HEK293 (cell line): ENCODE data around the gene EPAS1.

Experiments used
- CTCF ChIA-PET: fragments of 350-600 bp; formaldehyde crosslinking; extraction: SDS; loops from one replicate; lab custom pipeline; 2021; ENCODE audit warnings: antibody characterized with exemption; lab: Yijun Ruan, JAX
- POLR2A ChIA-PET: fragments of 300-600 bp; formaldehyde crosslinking; extraction: SDS; loops from one replicate; lab custom pipeline; 2020; ENCODE audit warnings: antibody characterized with exemption, inconsistent platforms; lab: Yijun Ruan, JAX
- H3K27ac ChIP-seq: fragments of 200-500 bp; sonication (Bioruptor generic); 2 replicates; pipeline ENCODE4 v1.5.1; 2014; ENCODE audit warnings: low read depth, low read length, control low read depth, inconsistent platforms; ENCODE audit errors: extremely low read depth
- H3K36me3 ChIP-seq, 2 experiments: fragments of 200-500 bp in 1 of 2; sonication (Bioruptor generic) in 1 of 2; 1 replicate in 1 of 2; 2 replicates in 1 of 2; pipeline ENCODE4 v1.5.1; 2014 to 2017; ENCODE audit warnings: inconsistent platforms in 2 of 2, low read length in 2 of 2; ENCODE audit not compliant: control insufficient read depth in 2 of 2, insufficient read depth in 1 of 2
- H3K4me1 ChIP-seq: fragments of 200-500 bp; sonication (Bioruptor generic); 2 replicates; pipeline ENCODE4 v1.5.1; 2014; ENCODE audit warnings: mild to moderate bottlenecking, low read length, inconsistent platforms; ENCODE audit not compliant: control insufficient read depth, insufficient read depth
- H3K4me3 ChIP-seq: 2 replicates; pipeline ENCODE4 v1.5.1; 2011; ENCODE audit warnings: low read depth, mild to moderate bottlenecking, control low read depth, low read length, moderate library complexity
- H3K9me3 ChIP-seq: fragments of 200-500 bp; sonication (Bioruptor generic); 2 replicates; pipeline ENCODE4 v1.5.1; 2014; ENCODE audit warnings: low read depth, low read length, inconsistent platforms; ENCODE audit not compliant: control insufficient read depth, insufficient read depth
- HOXA7 ChIP-seq: sonication (generic); formaldehyde crosslinking; IDR thresholded peaks from 2 replicates; pipeline ENCODE4 v1.8.1; 2022; ENCODE audit warnings: missing genetic modification reagents, borderline replicate concordance
- KLF1 ChIP-seq: fragments of 450-650 bp; formaldehyde crosslinking; IDR thresholded peaks from 2 replicates; pipeline ENCODE4 v1.5.1; 2016; ENCODE audit warnings: missing biosample characterization, missing genetic modification characterization
- MYNN ChIP-seq: fragments of 450-650 bp; formaldehyde crosslinking; IDR thresholded peaks from 2 replicates; pipeline ENCODE4 v1.5.1; 2016; ENCODE audit warnings: missing biosample characterization, missing genetic modification characterization, borderline replicate concordance
- PATZ1 ChIP-seq: fragments of 450-650 bp; formaldehyde crosslinking; IDR thresholded peaks from 2 replicates; pipeline ENCODE4 v1.5.1; 2016; ENCODE audit warnings: missing biosample characterization, missing genetic modification characterization
- SP7 ChIP-seq: fragments of 450-650 bp; formaldehyde crosslinking; IDR thresholded peaks from 2 replicates; pipeline ENCODE4 v1.5.1; 2016; ENCODE audit warnings: missing biosample characterization, missing genetic modification characterization
- ZNF138 ChIP-seq: fragments of 450-650 bp; formaldehyde crosslinking; IDR thresholded peaks from 2 replicates; pipeline ENCODE4 v1.5.1; 2016; ENCODE audit warnings: missing biosample characterization, missing genetic modification characterization, borderline replicate concordance
- ZNF211 ChIP-seq: fragments of 450-650 bp; formaldehyde crosslinking; IDR thresholded peaks from 2 replicates; pipeline ENCODE4 v1.5.1; 2016; ENCODE audit warnings: low read depth, missing biosample characterization, missing genetic modification characterization
- ZNF433 ChIP-seq: fragments of 450-650 bp; formaldehyde crosslinking; IDR thresholded peaks from 2 replicates; pipeline ENCODE4 v1.5.1; 2016; ENCODE audit warnings: missing biosample characterization, missing genetic modification characterization, low read depth
- ZNF544 ChIP-seq: fragments of 450-650 bp; formaldehyde crosslinking; IDR thresholded peaks from 2 replicates; pipeline ENCODE4 v1.5.0; 2017; ENCODE audit warnings: missing biosample characterization, missing genetic modification characterization
- ZNF701 ChIP-seq: fragments of 450-650 bp; formaldehyde crosslinking; IDR thresholded peaks from 2 replicates; pipeline ENCODE4 v1.5.1; 2016; ENCODE audit warnings: missing biosample characterization, missing genetic modification characterization
- ZNF837 ChIP-seq: fragments of 450-650 bp; formaldehyde crosslinking; IDR thresholded peaks from 2 replicates; pipeline ENCODE4 v1.5.1; 2016; ENCODE audit warnings: missing biosample characterization, missing genetic modification characterization
- TF ChIP-seq, protein P1 (sequence below): fragments of 450-650 bp; formaldehyde crosslinking; IDR thresholded peaks from 2 replicates; pipeline ENCODE4 v1.5.1; 2016; ENCODE audit warnings: missing biosample characterization, missing genetic modification characterization

The EPAS1 gene

GRCh38 chr2:46290078-46290477 is 7.1 kb upstream of the EPAS1 start:
- Histone ChIP-seq H3K4me3 (no peak overlapping the region), H3K27ac (no peak overlapping the region), H3K4me1 (no peaks in the 10 kb centered on the region), H3K36me3 (no peaks in the 10 kb centered on the region), H3K9me3 (no peaks in the 10 kb centered on the region)
- POLR2A ChIA-PET = no interaction called here
- CTCF ChIA-PET = interaction anchor here (1.3 kb wide), 1 partner anchor 11 kb away, joined by 3 read pairs; no protein-coding TSS in a partner anchor
- no peak for TF ChIP-seq MYNN (tag by site-specific recombination)
- no peak for TF ChIP-seq ZNF433 (tag by site-specific recombination)
- TF ChIP-seq ZNF701 (tag by site-specific recombination) = no peak
- no peak for TF ChIP-seq ZNF138 (tag by site-specific recombination)
- TF ChIP-seq SP7 (tag by site-specific recombination) = no peak
- TF ChIP-seq ZNF837 (tag by site-specific recombination) = no peak

- H3K27ac ChIP-seq = no peak overlapping the region
- no peaks in the 10 kb centered on the region for H3K4me1 ChIP-seq
- H3K4me3 ChIP-seq = no peak overlapping the region
- POLR2A ChIA-PET = no interaction called here
- H3K9me3 ChIP-seq = no peaks in the 10 kb centered on the region
- CTCF ChIA-PET = interaction anchor here (1.1 to 1.8 kb wide), 6 partner anchors 9 to 283 kb away, joined by 3 to 9 read pairs (median 4); no protein-coding TSS in a partner anchor
- no peaks in the 10 kb centered on the region for H3K36me3 ChIP-seq
- TF ChIP-seq ZNF211 = no peak
- no peak for TF ChIP-seq KLF1
These were observed 3.7 kb upstream of the EPAS1 start for GRCh38 chr2:46293466-46293865.

DNA sequence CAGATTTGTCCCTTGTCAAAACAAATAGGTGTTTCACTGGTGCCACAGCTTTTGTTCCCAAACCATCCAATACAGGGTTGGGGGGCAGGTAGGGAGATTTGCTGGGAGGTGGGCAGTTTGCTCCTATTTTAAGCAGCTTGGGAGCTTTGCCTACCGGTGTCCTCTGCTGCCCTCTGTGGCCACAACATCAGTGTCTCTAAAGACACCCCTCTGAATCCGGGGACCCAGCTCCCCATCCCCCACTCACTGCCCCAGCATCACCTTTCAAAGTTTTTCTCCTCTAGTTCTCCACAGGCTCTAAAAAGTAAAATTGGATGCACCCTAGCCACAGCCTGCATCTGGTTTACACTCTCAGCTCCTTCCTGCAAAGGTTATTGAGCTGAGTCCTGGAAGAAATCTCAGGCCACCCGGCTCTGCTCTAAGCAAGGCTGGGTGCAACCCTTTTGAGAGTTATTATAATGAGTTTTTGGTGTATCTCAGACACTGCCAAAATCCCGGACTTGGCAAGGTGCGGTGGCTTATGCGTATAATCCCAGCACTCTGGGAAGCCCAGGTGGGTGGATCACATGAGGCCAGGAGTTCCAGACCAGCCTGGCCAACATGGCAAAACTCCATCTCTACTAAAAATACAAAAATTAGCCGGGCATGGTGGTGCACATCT is 2.9 kb upstream of the EPAS1 start:
- POLR2A ChIA-PET = no interaction called here
- H3K9me3 ChIP-seq = no peaks in the 10 kb centered on the region
- no peak overlapping the region for H3K4me3 ChIP-seq
- H3K36me3 ChIP-seq = no peaks in the 10 kb centered on the region
- H3K4me1 ChIP-seq = no peaks in the 10 kb centered on the region
- no peak overlapping the region for H3K27ac ChIP-seq
- no peak for TF ChIP-seq HOXA7 (CRISPR knock-in tag)
- TF ChIP-seq, protein P1, sequence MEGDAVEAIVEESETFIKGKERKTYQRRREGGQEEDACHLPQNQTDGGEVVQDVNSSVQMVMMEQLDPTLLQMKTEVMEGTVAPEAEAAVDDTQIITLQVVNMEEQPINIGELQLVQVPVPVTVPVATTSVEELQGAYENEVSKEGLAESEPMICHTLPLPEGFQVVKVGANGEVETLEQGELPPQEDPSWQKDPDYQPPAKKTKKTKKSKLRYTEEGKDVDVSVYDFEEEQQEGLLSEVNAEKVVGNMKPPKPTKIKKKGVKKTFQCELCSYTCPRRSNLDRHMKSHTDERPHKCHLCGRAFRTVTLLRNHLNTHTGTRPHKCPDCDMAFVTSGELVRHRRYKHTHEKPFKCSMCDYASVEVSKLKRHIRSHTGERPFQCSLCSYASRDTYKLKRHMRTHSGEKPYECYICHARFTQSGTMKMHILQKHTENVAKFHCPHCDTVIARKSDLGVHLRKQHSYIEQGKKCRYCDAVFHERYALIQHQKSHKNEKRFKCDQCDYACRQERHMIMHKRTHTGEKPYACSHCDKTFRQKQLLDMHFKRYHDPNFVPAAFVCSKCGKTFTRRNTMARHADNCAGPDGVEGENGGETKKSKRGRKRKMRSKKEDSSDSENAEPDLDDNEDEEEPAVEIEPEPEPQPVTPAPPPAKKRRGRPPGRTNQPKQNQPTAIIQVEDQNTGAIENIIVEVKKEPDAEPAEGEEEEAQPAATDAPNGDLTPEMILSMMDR (tag by site-specific recombination) = peak; percentile 33; the same call in 1 of the 2 replicates
- CTCF ChIA-PET = interaction anchor here (0.6 to 1.8 kb wide), 9 partner anchors 9 to 283 kb away, joined by 3 to 9 read pairs (median 4); no protein-coding TSS in a partner anchor

DNA sequence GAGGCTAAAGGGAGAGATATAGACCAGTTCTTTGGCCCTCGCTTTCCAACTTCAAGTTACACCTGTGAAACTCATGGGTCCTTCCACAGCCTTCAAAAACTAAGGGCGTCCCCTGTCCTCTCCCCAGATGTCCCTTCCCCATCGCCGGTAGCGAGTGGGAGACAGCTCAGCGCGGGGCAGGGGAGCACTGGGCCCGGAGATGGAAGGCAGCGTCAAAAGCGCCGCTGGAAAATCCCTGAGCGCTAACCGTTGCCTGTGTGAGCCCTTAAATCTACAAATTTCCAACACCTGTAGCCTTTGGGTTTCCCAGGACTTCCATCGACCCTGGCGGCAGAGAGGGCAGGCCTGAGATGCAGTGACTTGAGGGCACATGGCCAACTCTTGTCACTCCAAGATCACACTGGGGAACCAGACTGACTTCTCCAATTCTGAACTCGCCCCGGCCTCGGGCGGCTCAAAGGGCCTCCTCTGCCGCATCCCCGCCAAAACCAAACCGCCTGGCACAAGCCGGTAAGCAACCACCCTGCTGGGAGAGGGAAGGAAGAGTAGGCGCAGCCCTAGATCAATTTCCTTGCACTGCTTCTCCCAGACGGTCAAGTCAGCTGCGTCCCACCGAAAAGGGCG is 879 bp upstream of the EPAS1 start:
- TF ChIP-seq PATZ1 (0 out of 2 replicates have a peak, but pooled peaks have one; percentile 7), ZNF544 (tag by site-specific recombination) (no peak)
- H3K4me3 ChIP-seq = peak overlapping the region; percentile 65
- H3K9me3 ChIP-seq = no peaks in the 10 kb centered on the region
- H3K4me1 ChIP-seq = no peaks in the 10 kb centered on the region
- H3K36me3 ChIP-seq = no peaks in the 10 kb centered on the region
- peak overlapping the region; percentile 56; the same call in 1 of the 2 replicates for H3K27ac ChIP-seq
- POLR2A ChIA-PET = no interaction called here
- CTCF ChIA-PET = interaction anchor here (1.7 kb wide), 1 partner anchor 71 kb away, joined by 5 read pairs; no protein-coding TSS in a partner anchor
